Fibroblast of mammary gland (primary cell): ENCODE results near the gene ZBTB42.
A peak's percentile ranks its signal among the peaks of the same experiment; 100 is the strongest.

Source experiments
- DNase-seq: peaks from one replicate; pipeline ENCODE4 v3.0.0-alpha.2; 2010; ENCODE audit warnings: low read depth
- H3K4me3 ChIP-seq: 2 replicates; pipeline ENCODE4 v1.5.1; 2011; ENCODE audit warnings: low read depth, mild to moderate bottlenecking, low read length, moderate library complexity; ENCODE audit not compliant: control insufficient read depth
- CTCF ChIP-seq: conservative IDR thresholded peaks from 2 replicates; pipeline ENCODE4 v1.5.1; 2011; ENCODE audit warnings: low read depth, low read length, inconsistent platforms; ENCODE audit not compliant: control insufficient read depth, insufficient read depth

The ZBTB42 gene

GRCh38 chr14:104792945-104793702 lies 7.8 kb upstream of the ZBTB42 start:
- DNase-seq, result no peak
- TF ChIP-seq CTCF, result no peak
- no peak overlapping the region for H3K4me3 ChIP-seq

DNA sequence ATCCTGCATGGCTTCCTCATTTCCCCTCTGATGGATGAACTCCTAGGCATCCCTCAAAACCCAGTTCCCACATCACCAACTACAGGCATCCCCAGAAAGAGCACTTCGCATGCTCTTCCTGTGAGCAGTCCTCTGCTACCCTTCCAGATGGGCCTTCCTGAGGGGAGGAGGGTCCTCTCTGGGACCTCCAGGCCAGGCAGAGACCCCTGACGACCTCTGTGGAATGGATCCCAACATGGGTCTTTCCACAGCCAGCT lies 7.3 kb upstream of the ZBTB42 start:
- peak overlapping the region; percentile 6 for H3K4me3 ChIP-seq
- DNase-seq, result no peak
- no peak for TF ChIP-seq CTCF

GRCh38 chr14:104794099-104794498 lies 6.8 kb upstream of the ZBTB42 start:
- peak overlapping the region; percentile 72 for H3K4me3 ChIP-seq
- peak; percentile 66 for DNase-seq
- TF ChIP-seq CTCF, result no peak

DNA sequence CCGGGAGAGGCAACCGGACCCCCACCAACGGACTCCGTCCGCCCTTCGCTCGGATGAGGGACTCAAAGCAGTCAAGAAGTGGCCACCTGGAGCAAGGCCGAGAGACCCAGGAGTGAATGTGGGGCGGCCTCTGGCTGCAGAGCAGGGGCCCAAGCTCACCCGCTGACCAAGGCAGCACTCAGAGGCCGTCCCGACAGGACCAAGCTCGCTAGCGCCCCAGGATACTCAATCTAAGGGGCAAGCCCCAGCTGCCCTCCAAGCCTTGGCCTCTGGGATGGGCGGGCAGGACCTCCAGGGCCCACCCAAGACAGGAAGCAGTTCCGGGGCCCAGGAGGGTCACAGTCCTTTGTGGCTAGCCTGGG lies 6.3 kb upstream of the ZBTB42 start:
- no peak for DNase-seq
- H3K4me3 ChIP-seq, result peak overlapping the region; percentile 72
- no peak for TF ChIP-seq CTCF

DNA sequence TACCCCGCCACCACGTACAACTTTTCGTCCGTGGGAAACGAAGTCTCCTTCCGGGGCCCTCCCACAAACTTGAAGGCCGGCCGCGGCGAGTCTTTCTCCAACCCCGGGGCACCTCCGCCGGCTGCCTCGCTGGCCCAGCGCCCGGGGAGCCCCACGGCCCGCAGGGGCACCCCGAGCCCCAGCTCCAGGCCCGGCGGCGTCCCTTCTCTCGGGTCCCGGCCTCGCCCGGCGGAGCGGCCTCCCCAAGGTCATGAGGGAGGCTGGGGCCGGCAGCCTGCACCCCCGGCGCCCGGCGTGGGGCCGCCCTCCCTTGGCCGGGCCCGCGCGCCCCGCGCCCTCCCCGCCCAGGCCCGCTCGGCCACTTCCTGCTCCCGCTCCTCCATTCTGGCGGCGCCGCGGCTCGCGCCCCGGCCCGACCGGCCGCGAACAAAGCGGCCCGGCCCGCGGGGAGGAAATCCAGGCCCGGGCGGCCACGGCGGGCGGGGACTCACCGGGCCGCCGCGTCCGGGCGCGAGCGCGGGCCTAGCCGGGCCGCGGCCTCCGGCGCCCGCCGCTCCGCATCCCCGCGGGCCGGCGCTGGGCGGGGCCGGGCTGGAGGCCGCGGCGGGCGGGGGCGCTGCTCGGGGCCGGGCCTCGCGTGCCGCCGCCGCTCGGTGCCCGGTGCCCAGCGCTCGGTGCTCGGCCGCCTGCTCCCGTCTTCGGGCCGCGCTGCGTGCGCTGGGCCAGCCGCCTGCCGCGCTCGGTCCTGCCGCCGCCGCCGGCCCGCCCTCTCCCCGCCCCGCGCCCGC lies 5.7 kb upstream of the ZBTB42 start, which contains the start of gene AKT1:
AKT1 (minus strand) TSS at position 756 of the 788 bp plus-strand sequence. CDS start 3,105 bp downstream, outside the sequence.
- DNase-seq, result no peak
- TF ChIP-seq CTCF, result no peak
- peak within 1 kb of the TSS; percentile 72 for H3K4me3 ChIP-seq

DNA sequence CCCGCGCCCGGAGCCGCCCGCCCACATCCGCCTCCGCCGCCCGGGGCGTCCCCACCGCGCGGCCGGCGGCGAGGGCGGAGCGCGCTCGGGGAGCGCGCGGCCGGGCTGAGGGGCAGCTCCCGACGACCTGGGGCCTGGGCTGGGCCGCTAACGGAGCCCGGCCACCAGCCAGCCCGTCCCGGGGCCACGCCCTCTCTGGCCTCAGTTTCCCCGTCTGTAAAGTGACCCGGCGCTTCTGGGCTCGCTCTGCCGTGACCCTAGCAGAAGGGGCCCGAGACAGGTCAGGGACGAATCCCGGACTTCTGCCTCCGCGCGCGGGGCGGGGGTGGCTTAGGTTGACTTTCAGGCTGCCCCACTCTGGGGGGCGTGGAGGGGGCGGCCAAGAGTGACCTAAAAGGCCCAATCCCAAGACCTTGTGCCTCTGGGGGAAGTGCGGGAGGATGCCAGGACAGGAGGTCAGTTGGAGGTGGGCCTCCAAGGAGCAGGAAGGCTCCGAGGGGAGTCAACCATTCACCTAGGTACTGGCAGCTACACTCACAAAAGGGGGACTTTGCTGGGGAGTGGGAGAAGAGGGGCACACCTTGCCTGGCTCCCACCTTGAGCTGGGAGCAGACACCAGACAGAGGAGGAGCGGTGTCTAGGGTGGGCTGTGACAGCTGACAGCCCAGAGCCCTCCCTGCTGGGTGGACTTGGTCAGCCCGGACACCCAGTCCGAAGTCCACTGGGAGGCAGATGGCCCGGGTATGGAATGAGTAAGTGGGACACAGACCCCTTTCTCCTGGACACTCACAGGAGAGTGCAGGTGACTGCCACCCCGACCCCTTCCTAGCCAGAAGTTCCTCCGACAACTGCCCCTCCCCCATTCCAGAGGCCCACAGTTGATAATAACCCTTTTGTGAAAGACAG lies 4.9 kb upstream of the ZBTB42 start:
- no peak for TF ChIP-seq CTCF
- no peak for DNase-seq
- peak overlapping the region; percentile 37 for H3K4me3 ChIP-seq
